GM12878 (cell line): Measurements from ENCODE around the gene NOTCH1. TPM values are rescaled to one million over a fixed set of nuclear protein-coding genes. Genes with fewer than 3 reads are reported as not detected.
A peak's percentile ranks its signal among the peaks of the same experiment; 100 is the strongest.

Experiments
- ASH2L ChIP-seq: fragments of 300-600, 200-600 bp; sonication (generic); IDR thresholded peaks from 2 replicates; pipeline ENCODE4 v1.6.1; 2017; ENCODE audit warnings: low read depth, mild to moderate bottlenecking, borderline replicate concordance
- BCL11A ChIP-seq: IDR thresholded peaks from 2 replicates; pipeline ENCODE4 v1.6.1; 2011; ENCODE audit warnings: low read depth, low read length
- CHD4 ChIP-seq: fragments of 200-600 bp; sonication (generic); IDR thresholded peaks from 2 replicates; pipeline ENCODE4 v1.6.1; 2016; ENCODE audit warnings: mild to moderate bottlenecking
- CREB1 ChIP-seq: IDR thresholded peaks from 2 replicates; pipeline ENCODE4 v1.6.1; 2012; ENCODE audit warnings: low read depth, mild to moderate bottlenecking, inconsistent platforms
- DPF2 ChIP-seq: fragments of 450-650 bp; IDR thresholded peaks from 2 replicates; pipeline ENCODE4 v1.6.1; 2017; ENCODE audit warnings: mild to moderate bottlenecking
- FOS ChIP-seq: IDR thresholded peaks from 3 replicates; pipeline ENCODE4 v1.6.1; 2011; ENCODE audit warnings: borderline replicate concordance; ENCODE audit not compliant: insufficient read length; ENCODE audit errors: extremely low read depth
- HCFC1 ChIP-seq: fragments of 150-350 bp; IDR thresholded peaks from 2 replicates; pipeline ENCODE4 v1.6.1; 2014; ENCODE audit warnings: low read length
- STAT1 ChIP-seq: fragments of 450-650 bp; conservative IDR thresholded peaks from 2 replicates; pipeline ENCODE4 v1.6.1; 2014; ENCODE audit warnings: antibody characterized with exemption, mild to moderate bottlenecking
- STAT3 ChIP-seq: IDR thresholded peaks from 2 replicates; pipeline ENCODE4 v1.6.1; 2011; ENCODE audit warnings: low read depth, low read length, improper control_type of control experiment
- TARDBP ChIP-seq: IDR thresholded peaks from 2 replicates; pipeline ENCODE4 v1.6.1; 2016; ENCODE audit warnings: borderline replicate concordance
- TBL1XR1 ChIP-seq: IDR thresholded peaks from 2 replicates; pipeline ENCODE4 v1.6.1; 2012; ENCODE audit warnings: low read depth, low read length, improper control_type of control experiment
- polyA plus RNA-seq, 11 experiments: library from polyadenylated mRNA; depleted of rRNA in 4 of 11; unstranded in 6 of 11; stranded (reverse) in 5 of 11; fragments of >200 nt; fragmentation: Nextera tagmentation in 4 of 11; fragmentation: Illumina TruSeq in 1 of 11; extraction: Ambion mirVana in 4 of 11; extraction: Trizol in 1 of 11; gene quantifications; 1 replicate in 1 of 11; 2 replicates in 10 of 11; pipeline versions ENCODE4 v1.2.1 to v1.2.3, GENCODE V29; 2011 to 2016; ENCODE audit warnings: inconsistent platforms in 2 of 11, missing spikeins in 2 of 11, low read depth in 1 of 11
- total RNA-seq, 4 experiments: library from RNA; depleted of rRNA in 3 of 4; stranded (reverse); fragments of >200 nt in 3 of 4; fragmentation: Illumina TruSeq in 1 of 4; extraction: Trizol in 1 of 4; gene quantifications; 2 replicates each; pipeline versions ENCODE4 v1.2.1 to v1.2.3, GENCODE V29; 2013 to 2021
- TF ChIP-seq, protein P1 (sequence below): fragments of 450-650 bp; IDR thresholded peaks from 2 replicates; pipeline ENCODE4 v1.6.1; 2017; ENCODE audit warnings: mild to moderate bottlenecking, moderate library complexity
- TF ChIP-seq, protein P2 (sequence below): IDR thresholded peaks from 2 replicates; pipeline ENCODE4 v1.6.1; 2011; ENCODE audit warnings: low read depth, low read length, improper control_type of control experiment, borderline replicate concordance
- TF ChIP-seq, protein P3 (sequence below): fragments of 450-650 bp; IDR thresholded peaks from 2 replicates; pipeline ENCODE4 v1.6.1; 2016; ENCODE audit warnings: mild to moderate bottlenecking
- TF ChIP-seq, protein P4 (sequence below): fragments of 450-650 bp; IDR thresholded peaks from 2 replicates; pipeline ENCODE4 v1.6.1; 2017; ENCODE audit warnings: mild to moderate bottlenecking, moderate library complexity
- TF ChIP-seq, protein P5 (sequence below): fragments of 150-350 bp; IDR thresholded peaks from 2 replicates; pipeline ENCODE4 v1.6.1; 2016; ENCODE audit warnings: low read depth, low read length

The NOTCH1 gene
- total and polyA plus RNA-seq, 10 of the 15 experiments (the other 5 are each of a cell fraction or from before 2014, with no cell fraction given): 0.02 to 40.0 (median 3.7) TPM

DNA sequence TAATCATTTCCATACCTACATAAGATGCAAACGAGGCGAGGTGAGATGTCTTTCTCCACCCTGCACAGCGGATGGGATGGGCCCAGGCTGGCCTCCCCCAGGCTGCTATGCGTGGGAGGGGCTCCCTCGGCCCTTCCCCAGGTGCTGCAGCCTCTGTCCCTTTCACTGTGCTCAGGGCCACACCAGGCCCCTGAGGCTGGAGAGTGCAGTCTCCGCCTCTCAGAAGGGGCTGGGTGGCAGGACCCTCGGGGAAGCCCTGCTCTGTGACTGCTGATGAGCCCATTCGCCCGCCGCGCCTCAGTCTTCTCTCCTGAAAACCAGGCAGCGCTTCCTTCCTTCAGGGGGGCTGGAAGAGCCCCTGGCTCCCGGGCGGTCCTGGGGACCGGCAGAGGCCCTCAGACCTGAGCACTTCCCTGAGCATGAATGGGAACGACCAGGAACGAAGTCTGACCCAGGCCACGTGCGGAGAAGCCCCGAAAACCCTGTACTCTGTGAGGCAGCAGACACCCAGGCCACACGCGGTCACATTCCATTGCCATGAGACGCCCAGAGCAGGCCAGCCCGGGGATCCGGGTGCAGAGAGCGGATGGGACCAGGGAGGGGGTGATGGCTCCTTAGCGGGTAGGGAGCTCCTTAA is 21.9 kb upstream of the NOTCH1 start (continued):
- TF ChIP-seq, protein P1, sequence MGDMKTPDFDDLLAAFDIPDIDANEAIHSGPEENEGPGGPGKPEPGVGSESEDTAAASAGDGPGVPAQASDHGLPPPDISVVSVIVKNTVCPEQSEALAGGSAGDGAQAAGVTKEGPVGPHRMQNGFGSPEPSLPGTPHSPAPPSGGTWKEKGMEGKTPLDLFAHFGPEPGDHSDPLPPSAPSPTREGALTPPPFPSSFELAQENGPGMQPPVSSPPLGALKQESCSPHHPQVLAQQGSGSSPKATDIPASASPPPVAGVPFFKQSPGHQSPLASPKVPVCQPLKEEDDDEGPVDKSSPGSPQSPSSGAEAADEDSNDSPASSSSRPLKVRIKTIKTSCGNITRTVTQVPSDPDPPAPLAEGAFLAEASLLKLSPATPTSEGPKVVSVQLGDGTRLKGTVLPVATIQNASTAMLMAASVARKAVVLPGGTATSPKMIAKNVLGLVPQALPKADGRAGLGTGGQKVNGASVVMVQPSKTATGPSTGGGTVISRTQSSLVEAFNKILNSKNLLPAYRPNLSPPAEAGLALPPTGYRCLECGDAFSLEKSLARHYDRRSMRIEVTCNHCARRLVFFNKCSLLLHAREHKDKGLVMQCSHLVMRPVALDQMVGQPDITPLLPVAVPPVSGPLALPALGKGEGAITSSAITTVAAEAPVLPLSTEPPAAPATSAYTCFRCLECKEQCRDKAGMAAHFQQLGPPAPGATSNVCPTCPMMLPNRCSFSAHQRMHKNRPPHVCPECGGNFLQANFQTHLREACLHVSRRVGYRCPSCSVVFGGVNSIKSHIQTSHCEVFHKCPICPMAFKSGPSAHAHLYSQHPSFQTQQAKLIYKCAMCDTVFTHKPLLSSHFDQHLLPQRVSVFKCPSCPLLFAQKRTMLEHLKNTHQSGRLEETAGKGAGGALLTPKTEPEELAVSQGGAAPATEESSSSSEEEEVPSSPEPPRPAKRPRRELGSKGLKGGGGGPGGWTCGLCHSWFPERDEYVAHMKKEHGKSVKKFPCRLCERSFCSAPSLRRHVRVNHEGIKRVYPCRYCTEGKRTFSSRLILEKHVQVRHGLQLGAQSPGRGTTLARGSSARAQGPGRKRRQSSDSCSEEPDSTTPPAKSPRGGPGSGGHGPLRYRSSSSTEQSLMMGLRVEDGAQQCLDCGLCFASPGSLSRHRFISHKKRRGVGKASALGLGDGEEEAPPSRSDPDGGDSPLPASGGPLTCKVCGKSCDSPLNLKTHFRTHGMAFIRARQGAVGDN: no peak
- no peak for TF ChIP-seq CREB1
- no peak for TF ChIP-seq TBL1XR1
- TF ChIP-seq DPF2: 0 out of 2 replicates have a peak, but pooled peaks have one; percentile 21
- no peak for TF ChIP-seq STAT3
- TF ChIP-seq HCFC1: no peak
- TF ChIP-seq, protein P2, sequence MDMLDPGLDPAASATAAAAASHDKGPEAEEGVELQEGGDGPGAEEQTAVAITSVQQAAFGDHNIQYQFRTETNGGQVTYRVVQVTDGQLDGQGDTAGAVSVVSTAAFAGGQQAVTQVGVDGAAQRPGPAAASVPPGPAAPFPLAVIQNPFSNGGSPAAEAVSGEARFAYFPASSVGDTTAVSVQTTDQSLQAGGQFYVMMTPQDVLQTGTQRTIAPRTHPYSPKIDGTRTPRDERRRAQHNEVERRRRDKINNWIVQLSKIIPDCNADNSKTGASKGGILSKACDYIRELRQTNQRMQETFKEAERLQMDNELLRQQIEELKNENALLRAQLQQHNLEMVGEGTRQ: no peak
- TF ChIP-seq STAT1: no peak
- TF ChIP-seq, protein P3, sequence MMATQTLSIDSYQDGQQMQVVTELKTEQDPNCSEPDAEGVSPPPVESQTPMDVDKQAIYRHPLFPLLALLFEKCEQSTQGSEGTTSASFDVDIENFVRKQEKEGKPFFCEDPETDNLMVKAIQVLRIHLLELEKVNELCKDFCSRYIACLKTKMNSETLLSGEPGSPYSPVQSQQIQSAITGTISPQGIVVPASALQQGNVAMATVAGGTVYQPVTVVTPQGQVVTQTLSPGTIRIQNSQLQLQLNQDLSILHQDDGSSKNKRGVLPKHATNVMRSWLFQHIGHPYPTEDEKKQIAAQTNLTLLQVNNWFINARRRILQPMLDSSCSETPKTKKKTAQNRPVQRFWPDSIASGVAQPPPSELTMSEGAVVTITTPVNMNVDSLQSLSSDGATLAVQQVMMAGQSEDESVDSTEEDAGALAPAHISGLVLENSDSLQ: peak; percentile 23; the same call in 1 of the 2 replicates
- TF ChIP-seq ASH2L: no peak
- TF ChIP-seq BCL11A: no peak
- no peak for TF ChIP-seq CHD4
- TF ChIP-seq, protein P4, sequence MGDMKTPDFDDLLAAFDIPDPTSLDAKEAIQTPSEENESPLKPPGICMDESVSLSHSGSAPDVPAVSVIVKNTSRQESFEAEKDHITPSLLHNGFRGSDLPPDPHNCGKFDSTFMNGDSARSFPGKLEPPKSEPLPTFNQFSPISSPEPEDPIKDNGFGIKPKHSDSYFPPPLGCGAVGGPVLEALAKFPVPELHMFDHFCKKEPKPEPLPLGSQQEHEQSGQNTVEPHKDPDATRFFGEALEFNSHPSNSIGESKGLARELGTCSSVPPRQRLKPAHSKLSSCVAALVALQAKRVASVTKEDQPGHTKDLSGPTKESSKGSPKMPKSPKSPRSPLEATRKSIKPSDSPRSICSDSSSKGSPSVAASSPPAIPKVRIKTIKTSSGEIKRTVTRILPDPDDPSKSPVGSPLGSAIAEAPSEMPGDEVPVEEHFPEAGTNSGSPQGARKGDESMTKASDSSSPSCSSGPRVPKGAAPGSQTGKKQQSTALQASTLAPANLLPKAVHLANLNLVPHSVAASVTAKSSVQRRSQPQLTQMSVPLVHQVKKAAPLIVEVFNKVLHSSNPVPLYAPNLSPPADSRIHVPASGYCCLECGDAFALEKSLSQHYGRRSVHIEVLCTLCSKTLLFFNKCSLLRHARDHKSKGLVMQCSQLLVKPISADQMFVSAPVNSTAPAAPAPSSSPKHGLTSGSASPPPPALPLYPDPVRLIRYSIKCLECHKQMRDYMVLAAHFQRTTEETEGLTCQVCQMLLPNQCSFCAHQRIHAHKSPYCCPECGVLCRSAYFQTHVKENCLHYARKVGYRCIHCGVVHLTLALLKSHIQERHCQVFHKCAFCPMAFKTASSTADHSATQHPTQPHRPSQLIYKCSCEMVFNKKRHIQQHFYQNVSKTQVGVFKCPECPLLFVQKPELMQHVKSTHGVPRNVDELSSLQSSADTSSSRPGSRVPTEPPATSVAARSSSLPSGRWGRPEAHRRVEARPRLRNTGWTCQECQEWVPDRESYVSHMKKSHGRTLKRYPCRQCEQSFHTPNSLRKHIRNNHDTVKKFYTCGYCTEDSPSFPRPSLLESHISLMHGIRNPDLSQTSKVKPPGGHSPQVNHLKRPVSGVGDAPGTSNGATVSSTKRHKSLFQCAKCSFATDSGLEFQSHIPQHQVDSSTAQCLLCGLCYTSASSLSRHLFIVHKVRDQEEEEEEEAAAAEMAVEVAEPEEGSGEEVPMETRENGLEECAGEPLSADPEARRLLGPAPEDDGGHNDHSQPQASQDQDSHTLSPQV: no peak
- TF ChIP-seq TARDBP: no peak
- TF ChIP-seq, protein P5, sequence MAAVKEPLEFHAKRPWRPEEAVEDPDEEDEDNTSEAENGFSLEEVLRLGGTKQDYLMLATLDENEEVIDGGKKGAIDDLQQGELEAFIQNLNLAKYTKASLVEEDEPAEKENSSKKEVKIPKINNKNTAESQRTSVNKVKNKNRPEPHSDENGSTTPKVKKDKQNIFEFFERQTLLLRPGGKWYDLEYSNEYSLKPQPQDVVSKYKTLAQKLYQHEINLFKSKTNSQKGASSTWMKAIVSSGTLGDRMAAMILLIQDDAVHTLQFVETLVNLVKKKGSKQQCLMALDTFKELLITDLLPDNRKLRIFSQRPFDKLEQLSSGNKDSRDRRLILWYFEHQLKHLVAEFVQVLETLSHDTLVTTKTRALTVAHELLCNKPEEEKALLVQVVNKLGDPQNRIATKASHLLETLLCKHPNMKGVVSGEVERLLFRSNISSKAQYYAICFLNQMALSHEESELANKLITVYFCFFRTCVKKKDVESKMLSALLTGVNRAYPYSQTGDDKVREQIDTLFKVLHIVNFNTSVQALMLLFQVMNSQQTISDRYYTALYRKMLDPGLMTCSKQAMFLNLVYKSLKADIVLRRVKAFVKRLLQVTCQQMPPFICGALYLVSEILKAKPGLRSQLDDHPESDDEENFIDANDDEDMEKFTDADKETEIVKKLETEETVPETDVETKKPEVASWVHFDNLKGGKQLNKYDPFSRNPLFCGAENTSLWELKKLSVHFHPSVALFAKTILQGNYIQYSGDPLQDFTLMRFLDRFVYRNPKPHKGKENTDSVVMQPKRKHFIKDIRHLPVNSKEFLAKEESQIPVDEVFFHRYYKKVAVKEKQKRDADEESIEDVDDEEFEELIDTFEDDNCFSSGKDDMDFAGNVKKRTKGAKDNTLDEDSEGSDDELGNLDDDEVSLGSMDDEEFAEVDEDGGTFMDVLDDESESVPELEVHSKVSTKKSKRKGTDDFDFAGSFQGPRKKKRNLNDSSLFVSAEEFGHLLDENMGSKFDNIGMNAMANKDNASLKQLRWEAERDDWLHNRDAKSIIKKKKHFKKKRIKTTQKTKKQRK: no peak
- no peak for TF ChIP-seq FOS
